H1 (cell line): ENCODE measurements around the gene WDFY3. TPM values are rescaled to one million over a fixed set of nuclear protein-coding genes. Genes with fewer than 3 reads are reported as not detected.

ENCODE experiments used
- CHD1 ChIP-seq: IDR thresholded peaks from 2 replicates; pipeline ENCODE4 v1.6.1; 2012; ENCODE audit warnings: low read depth, low read length, improper control_type of control experiment
- TAF1 ChIP-seq: IDR thresholded peaks from 2 replicates; pipeline ENCODE4 v1.6.1; 2011; ENCODE audit warnings: mild to moderate bottlenecking, low read depth, low read length
- TBP ChIP-seq: IDR thresholded peaks from 2 replicates; pipeline ENCODE4 v1.6.1; 2011; ENCODE audit warnings: low read depth, low read length, improper control_type of control experiment
- polyA plus RNA-seq, 7 experiments: library from polyadenylated mRNA; depleted of rRNA in 3 of 7; stranded (reverse) in 5 of 7; unstranded in 2 of 7; fragments of >200 nt in 5 of 7; fragments of 200-250 nt in 2 of 7; gene quantifications; 1 replicate in 5 of 7; 2 replicates in 1 of 7; 4 replicates in 1 of 7; pipeline versions ENCODE4 v1.2.1 to v1.2.3, GENCODE V29; 2011 to 2013; ENCODE audit warnings: missing spikeins in 2 of 7, mixed read lengths in 2 of 7
- total RNA-seq: library from RNA; stranded (reverse); fragmentation: NEBNext Ultra II Directional; extraction: Animal tissue kit (Norgen Biotek cat#: 25700); gene quantifications from 2 replicates; pipeline ENCODE4 v1.2.1, GENCODE V29; 2021

WDFY3 gene
- total and polyA plus RNA-seq, 2 of the 8 experiments (the other 6 are each of a cell fraction or from before 2014, with no cell fraction given) = 25.6 to 62.4 TPM

DNA sequence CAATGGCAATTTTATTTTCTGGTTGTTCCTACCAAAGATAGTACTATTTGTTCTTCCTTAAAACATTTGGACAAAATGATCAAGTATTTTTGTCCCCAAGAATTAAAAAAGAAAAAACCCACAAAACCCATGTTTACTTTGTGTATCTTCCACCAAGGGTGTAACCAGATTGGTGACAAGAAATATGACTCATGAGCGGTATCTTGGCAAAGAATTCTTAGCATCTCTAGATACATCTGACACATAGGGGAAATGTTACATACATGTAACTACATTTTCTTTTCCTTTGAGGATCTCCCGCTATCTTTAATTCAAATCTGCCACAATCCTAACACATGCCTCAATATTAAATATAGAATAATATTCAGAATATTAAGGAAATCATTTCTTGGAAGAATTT, 78.7 kb downstream of the WDFY3 start (continued):
- TF ChIP-seq TBP (no peak), TAF1 (no peak), CHD1 (no peak)
